Endothelial cell of umbilical vein (primary cell): ENCODE data around the gene TTC34. TPM values are rescaled to one million over a fixed set of nuclear protein-coding genes. Genes with fewer than 3 reads are reported as not detected.

ENCODE experiments used
- BruUV-seq: library from RNA; stranded (reverse); fragments of 400-500 nt; replicated peaks from 2 replicates; lab custom pipeline; 2021; lab: Mats Ljungman, UMichigan
- CTCF ChIA-PET: fragments of 300-600, 350-600 bp; sonication (Branson Sonifier 250); formaldehyde crosslinking; loops from one replicate; lab custom pipeline; 2021; ENCODE audit warnings: antibody characterized with exemption, inconsistent platforms; lab: Charles Lee
- POLR2A ChIA-PET: fragments of 300-600, 350-600 bp; sonication (Branson Sonifier 250); formaldehyde crosslinking; loops from one replicate; lab custom pipeline; 2021; ENCODE audit warnings: antibody characterized with exemption, inconsistent platforms; lab: Charles Lee
- DNase-seq: peaks from one replicate; pipeline ENCODE4 v3.0.0-alpha.2; 2011; ENCODE audit warnings: low read depth, low spot score
- FAIRE-seq: peaks from 2 replicates; lab custom pipeline; 2011; peaks lifted over from hg19 to GRCh38; lab: Jason Lieb, UNC
- H2AFZ ChIP-seq: 2 replicates; pipeline ENCODE4 v1.6.0; 2012; ENCODE audit warnings: low read depth, low read length, control low read depth, inconsistent platforms
- H3K27ac ChIP-seq: 2 replicates; pipeline ENCODE4 v1.5.1; 2011; ENCODE audit warnings: low read depth, mild to moderate bottlenecking, control low read depth, low read length, moderate library complexity; ENCODE audit not compliant: insufficient read depth
- H3K27me3 ChIP-seq, 2 experiments: 2 replicates each; pipeline versions ENCODE4 v1.6.0 to v1.6.1; 2011; ENCODE audit warnings: low read length in 2 of 2, mixed read lengths in 1 of 2; ENCODE audit not compliant: control insufficient read depth in 2 of 2, insufficient read depth in 2 of 2
- H3K36me3 ChIP-seq, 2 experiments: 2 replicates in 1 of 2; 3 replicates in 1 of 2; pipeline ENCODE4 v1.5.1; 2011; ENCODE audit warnings: low read length in 2 of 2, mild to moderate bottlenecking in 1 of 2, moderate library complexity in 1 of 2; ENCODE audit not compliant: control insufficient read depth in 2 of 2, insufficient read depth in 2 of 2; ENCODE audit errors: extremely low read depth in 1 of 2
- H3K4me1 ChIP-seq: 3 replicates; pipeline ENCODE4 v1.5.1; 2011; ENCODE audit warnings: mild to moderate bottlenecking, low read length; ENCODE audit not compliant: control insufficient read depth, insufficient read depth; ENCODE audit errors: extremely low read depth
- H3K4me2 ChIP-seq: 2 replicates; pipeline ENCODE4 v1.6.1; 2011; ENCODE audit warnings: low read length, control low read depth, mixed read lengths; ENCODE audit not compliant: insufficient read depth
- H3K4me3 ChIP-seq, 3 experiments: fragments of 200-600 bp in 1 of 3; sonication (generic), shearing (Covaris generic) in 1 of 3; replicated peaks in 1 of 3; 2 replicates each; pipeline ENCODE4 v1.5.1; 2011 to 2016; ENCODE audit warnings: control low read depth in 3 of 3, low read length in 3 of 3, mild to moderate bottlenecking in 2 of 3, inconsistent platforms in 1 of 3, low read depth in 1 of 3, moderate library complexity in 1 of 3; ENCODE audit not compliant: insufficient read depth in 1 of 3
- H3K79me2 ChIP-seq: 2 replicates; pipeline ENCODE4 v1.6.0; 2012; ENCODE audit warnings: low read length, inconsistent platforms; ENCODE audit not compliant: control insufficient read depth, insufficient read depth
- H3K9ac ChIP-seq: replicated peaks from 2 replicates; pipeline ENCODE3; 2011; ENCODE audit warnings: low read length, control low read depth; ENCODE audit not compliant: insufficient read depth; ENCODE audit errors: extremely low read depth
- H3K9me1 ChIP-seq: replicated peaks from 3 replicates; pipeline ENCODE4 v1.6.0; 2011; ENCODE audit warnings: mild to moderate bottlenecking, low read length; ENCODE audit not compliant: control insufficient read depth, insufficient read depth; ENCODE audit errors: extremely low read depth
- H3K9me3 ChIP-seq: replicated peaks from 2 replicates; pipeline ENCODE4 v1.5.1; 2012; ENCODE audit warnings: low read length, inconsistent platforms; ENCODE audit not compliant: control insufficient read depth, insufficient read depth
- H4K20me1 ChIP-seq: replicated peaks from 2 replicates; pipeline ENCODE3; 2011; ENCODE audit warnings: mild to moderate bottlenecking, low read length; ENCODE audit not compliant: control insufficient read depth, insufficient read depth; ENCODE audit errors: extremely low read depth
- EZH2 ChIP-seq: IDR thresholded peaks from 2 replicates; pipeline ENCODE4 v1.6.1; 2012; ENCODE audit warnings: borderline replicate concordance, low read depth, mild to moderate bottlenecking, moderate library complexity, low read length, inconsistent platforms; ENCODE audit not compliant: severe bottlenecking
- FOS ChIP-seq: IDR thresholded peaks from 2 replicates; pipeline ENCODE4 v1.6.1; 2011; ENCODE audit warnings: mild to moderate bottlenecking, low read length, moderate library complexity, borderline replicate concordance; ENCODE audit not compliant: insufficient read depth
- GATA2 ChIP-seq: IDR thresholded peaks from 2 replicates; pipeline ENCODE4 v1.7.0; 2011; ENCODE audit warnings: low read depth, mild to moderate bottlenecking, moderate library complexity, mixed read lengths, low read length; ENCODE audit not compliant: insufficient read length, insufficient read depth
- JUN ChIP-seq: IDR thresholded peaks from 2 replicates; pipeline ENCODE4 v1.6.1; 2011; ENCODE audit warnings: borderline replicate concordance, low read depth; ENCODE audit not compliant: insufficient read length, insufficient read depth
- MYC ChIP-seq: IDR thresholded peaks from one replicate; pipeline ENCODE4 v1.6.1; 2011; ENCODE audit warnings: mild to moderate bottlenecking, low read depth, low read length
- POLR2A ChIP-seq: IDR thresholded peaks from 2 replicates; pipeline ENCODE4 v1.6.1; 2012; ENCODE audit warnings: low read depth, mild to moderate bottlenecking, control low read depth, low read length
- POLR2AphosphoS5 ChIP-seq: IDR thresholded peaks from 2 replicates; pipeline ENCODE4 v1.6.1; 2012; ENCODE audit warnings: low read depth, mild to moderate bottlenecking, control low read depth, low read length, moderate library complexity; ENCODE audit not compliant: insufficient read depth
- dilution Hi-C: fragments of 300-500 bp; cut with MboI; formaldehyde crosslinking; loops from one replicate; pipeline ENCODE4 v1.15.0; 2019; ENCODE audit warnings: low sequenced_read_pairs; ENCODE audit not compliant: extremely low pct_ligation_motif_present
- intact Hi-C: fragments of 100-400 bp; cut with micrococcal nuclease; formaldehyde crosslinking; loops from one replicate; pipeline ENCODE4 v1.10.0; 2022
- polyA plus RNA-seq, 4 experiments: library from polyadenylated mRNA; depleted of rRNA in 3 of 4; stranded (reverse) in 3 of 4; unstranded in 1 of 4; fragments of >200 nt; gene quantifications; 2 replicates each; pipeline versions ENCODE4 v1.2.1 to v1.2.3, GENCODE V29; 2011 to 2012; ENCODE audit warnings: missing spikeins in 1 of 4
- total RNA-seq: library from RNA; stranded (reverse); gene quantifications from 2 replicates; pipeline ENCODE4 v1.2.3, GENCODE V29; 2021
- TF ChIP-seq, protein P1 (sequence below), 2 donors: IDR thresholded peaks; 1 replicate in 1 of 2; 2 replicates in 1 of 2; pipeline ENCODE4 v1.5.1; 2011; ENCODE audit warnings: low read length in 2 of 2, mild to moderate bottlenecking in 2 of 2, moderate library complexity in 2 of 2, control low read depth in 1 of 2, inconsistent platforms in 1 of 2, low read depth in 1 of 2; ENCODE audit not compliant: insufficient read depth in 1 of 2; ENCODE audit errors: extremely low read depth in 1 of 2
- TF ChIP-seq, protein P2 (sequence below): IDR thresholded peaks from 2 replicates; pipeline ENCODE4 v1.6.1; 2011; ENCODE audit not compliant: insufficient read depth, insufficient read length

Gene TTC34
- total and polyA plus RNA-seq, 2 donors (not counting 3 experiments of a cell fraction or from before 2014, with no cell fraction given) = 0.08 to 0.77 TPM

DNA sequence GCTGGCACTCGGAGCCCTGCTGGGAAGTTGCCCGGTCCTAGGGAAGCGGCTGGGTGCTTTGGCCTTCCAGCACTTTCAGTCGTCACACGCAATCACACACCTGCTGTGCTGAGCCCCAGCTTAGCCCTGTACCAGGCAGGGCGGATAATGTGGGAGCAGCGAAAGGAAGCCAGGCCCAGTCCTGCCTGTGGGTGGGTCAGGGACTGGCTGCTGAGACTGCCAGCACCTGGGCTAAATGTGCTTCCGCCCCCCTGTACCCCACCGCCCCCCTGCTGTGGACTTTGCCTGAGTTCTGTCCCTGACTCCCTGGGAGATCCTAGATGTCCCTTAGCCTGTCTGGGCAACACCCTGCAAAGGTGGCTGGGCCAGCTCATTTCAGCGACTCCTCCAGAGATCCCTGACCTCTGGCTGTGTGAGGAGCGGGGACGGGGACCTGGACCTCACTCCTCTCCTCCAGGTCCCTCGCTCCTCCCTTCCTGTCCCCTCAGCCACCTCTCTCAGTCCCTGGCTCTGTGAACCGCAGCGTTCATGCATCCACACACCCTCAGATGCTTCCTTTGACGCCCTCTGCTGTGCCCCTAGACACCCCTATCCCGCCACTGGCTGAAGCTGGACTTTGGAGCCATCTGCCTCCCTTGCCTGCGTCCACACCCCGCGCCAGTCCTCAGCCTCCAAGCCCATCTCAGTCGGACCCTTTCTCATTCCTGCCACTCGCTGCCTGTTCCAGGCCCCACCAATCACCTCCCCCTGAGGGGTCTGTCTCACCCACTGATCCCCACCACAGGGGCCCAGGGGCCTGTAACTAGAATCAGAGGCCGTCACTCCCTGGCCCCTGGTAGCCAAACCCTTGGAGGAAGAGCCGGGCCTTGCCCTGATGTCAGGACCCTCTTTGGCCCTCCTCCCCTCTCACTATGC, 170.1 kb downstream of the TTC34 start:
- H2AFZ ChIP-seq = no peak overlapping the region
- POLR2A ChIA-PET = no interaction called here
- H3K79me2 ChIP-seq = no peaks in the 10 kb centered on the region
- no peak overlapping the region for H3K27ac ChIP-seq
- dilution Hi-C loops = no loop called here
- TF ChIP-seq, protein P1, sequence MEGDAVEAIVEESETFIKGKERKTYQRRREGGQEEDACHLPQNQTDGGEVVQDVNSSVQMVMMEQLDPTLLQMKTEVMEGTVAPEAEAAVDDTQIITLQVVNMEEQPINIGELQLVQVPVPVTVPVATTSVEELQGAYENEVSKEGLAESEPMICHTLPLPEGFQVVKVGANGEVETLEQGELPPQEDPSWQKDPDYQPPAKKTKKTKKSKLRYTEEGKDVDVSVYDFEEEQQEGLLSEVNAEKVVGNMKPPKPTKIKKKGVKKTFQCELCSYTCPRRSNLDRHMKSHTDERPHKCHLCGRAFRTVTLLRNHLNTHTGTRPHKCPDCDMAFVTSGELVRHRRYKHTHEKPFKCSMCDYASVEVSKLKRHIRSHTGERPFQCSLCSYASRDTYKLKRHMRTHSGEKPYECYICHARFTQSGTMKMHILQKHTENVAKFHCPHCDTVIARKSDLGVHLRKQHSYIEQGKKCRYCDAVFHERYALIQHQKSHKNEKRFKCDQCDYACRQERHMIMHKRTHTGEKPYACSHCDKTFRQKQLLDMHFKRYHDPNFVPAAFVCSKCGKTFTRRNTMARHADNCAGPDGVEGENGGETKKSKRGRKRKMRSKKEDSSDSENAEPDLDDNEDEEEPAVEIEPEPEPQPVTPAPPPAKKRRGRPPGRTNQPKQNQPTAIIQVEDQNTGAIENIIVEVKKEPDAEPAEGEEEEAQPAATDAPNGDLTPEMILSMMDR (IDR thresholded peaks at IDR 0.05; ENCODE audit: extremely low read depth in 1 of 2, insufficient read depth in 1 of 2, low read depth in 1 of 2, low read length in 2 of 2) = no peak
- TF ChIP-seq JUN (no peak), POLR2AphosphoS5 (no peak), POLR2A (no peak), FOS (no peak), EZH2 (no peak), GATA2 (no peak), MYC (no peak)
- TF ChIP-seq, protein P2, sequence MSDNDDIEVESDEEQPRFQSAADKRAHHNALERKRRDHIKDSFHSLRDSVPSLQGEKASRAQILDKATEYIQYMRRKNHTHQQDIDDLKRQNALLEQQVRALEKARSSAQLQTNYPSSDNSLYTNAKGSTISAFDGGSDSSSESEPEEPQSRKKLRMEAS = no peak
- DNase-seq = no peak
- intact Hi-C loops = no loop called here
- no peaks in the 10 kb centered on the region for H3K4me1 ChIP-seq
- no peaks in the 10 kb centered on the region for H3K9me1 ChIP-seq
- peaks cover 8 to 12% of the 10 kb centered on the region in 2 experiments for H3K27me3 ChIP-seq
- no peak overlapping the region for H3K4me3 ChIP-seq
- no TSS peak for BruUV-seq
- H3K9ac ChIP-seq = no peak overlapping the region
- CTCF ChIA-PET = no interaction called here
- no peaks in the 10 kb centered on the region for H4K20me1 ChIP-seq
- H3K36me3 ChIP-seq = no peaks in the 10 kb centered on the region
- H3K9me3 ChIP-seq = no peaks in the 10 kb centered on the region
- H3K4me2 ChIP-seq = no peak overlapping the region
- FAIRE-seq = no peak
